SK-N-SH (cell line): Measurements from ENCODE around the gene AJUBA. TPM values are rescaled to one million over a fixed set of nuclear protein-coding genes. Genes with fewer than 3 reads are reported as not detected.
A peak's percentile ranks its signal among the peaks of the same experiment; 100 is the strongest.

ENCODE experiments used
- CTCF ChIA-PET: fragments of 300-600, 350-600 bp; formaldehyde crosslinking; extraction: SDS; loops from one replicate; lab custom pipeline; 2021; lab: Yijun Ruan, JAX
- POLR2A ChIA-PET: fragments of 350-600 bp; sonication (Branson Sonifier 250); formaldehyde crosslinking; extraction: SDS; loops from one replicate; lab custom pipeline; 2020; ENCODE audit warnings: antibody characterized with exemption, inconsistent platforms; lab: Yijun Ruan, JAX
- DNase-seq: peaks from one replicate; pipeline ENCODE4 v3.0.0; 2012
- H2AFZ ChIP-seq: fragments of 200-600 bp; sonication (generic); 2 replicates; pipeline ENCODE4 v1.8.1; 2016; ENCODE audit warnings: antibody characterized with exemption, mild to moderate bottlenecking, low read depth
- H3F3A ChIP-seq: fragments of 200-600 bp; sonication (generic); replicated peaks from 2 replicates; pipeline ENCODE3; 2016; ENCODE audit warnings: antibody characterized with exemption, mild to moderate bottlenecking; ENCODE audit not compliant: insufficient read depth
- H3K27ac ChIP-seq, 2 experiments: fragments of 200-500 bp in 1 of 2; fragments of 200-600 bp in 1 of 2; sonication (Bioruptor generic) in 1 of 2; sonication (generic), shearing (Covaris generic) in 1 of 2; 2 replicates each; pipeline versions ENCODE4 v1.5.1 to v1.6.1; 2014 to 2016; ENCODE audit warnings: low read depth in 2 of 2, inconsistent platforms in 1 of 2, low read length in 1 of 2, mild to moderate bottlenecking in 1 of 2, mixed read lengths in 1 of 2
- H3K27me3 ChIP-seq: fragments of 200-600 bp; sonication (generic), shearing (Covaris generic); 2 replicates; pipeline ENCODE4 v1.6.1; 2016; ENCODE audit warnings: mixed run types; ENCODE audit not compliant: insufficient read depth
- H3K36me3 ChIP-seq, 2 experiments: fragments of 200-500 bp in 1 of 2; fragments of 200-600 bp in 1 of 2; sonication (Bioruptor generic) in 1 of 2; sonication (generic) in 1 of 2; replicated peaks in 1 of 2; 2 replicates each; pipeline versions ENCODE3 to v1.5.1; 2014 to 2016; ENCODE audit warnings: low read length in 1 of 2, mild to moderate bottlenecking in 1 of 2; ENCODE audit not compliant: insufficient read depth in 2 of 2, control insufficient read depth in 1 of 2
- H3K4me1 ChIP-seq, 2 experiments: fragments of 200-500 bp in 1 of 2; fragments of 200-600 bp in 1 of 2; sonication (Bioruptor generic) in 1 of 2; sonication (generic), shearing (Covaris generic) in 1 of 2; 2 replicates each; pipeline versions ENCODE4 v1.5.1 to v1.6.1; 2014 to 2016; ENCODE audit warnings: low read depth in 1 of 2, low read length in 1 of 2, mixed run types in 1 of 2; ENCODE audit not compliant: insufficient read depth in 2 of 2, control insufficient read depth in 1 of 2
- H3K4me2 ChIP-seq: fragments of 200-600 bp; sonication (generic), shearing (Covaris generic); 2 replicates; pipeline ENCODE4 v1.6.1; 2017; ENCODE audit warnings: mixed run types
- H3K4me3 ChIP-seq, 2 experiments: fragments of 200-500 bp in 1 of 2; fragments of 200-600 bp in 1 of 2; sonication (Bioruptor generic) in 1 of 2; sonication (generic), shearing (Covaris generic) in 1 of 2; 2 replicates each; pipeline versions ENCODE4 v1.5.1 to v1.8.1; 2014 to 2016; ENCODE audit warnings: low read depth in 2 of 2, inconsistent platforms in 1 of 2, low read length in 1 of 2, mild to moderate bottlenecking in 1 of 2, mixed read lengths in 1 of 2, moderate library complexity in 1 of 2
- H3K79me2 ChIP-seq: fragments of 200-600 bp; sonication (generic); 2 replicates; pipeline ENCODE4 v1.8.1; 2017; ENCODE audit warnings: mild to moderate bottlenecking; ENCODE audit not compliant: insufficient read depth
- H3K9ac ChIP-seq: fragments of 200-600 bp; sonication (generic); 2 replicates; pipeline ENCODE4 v1.6.1; 2017; ENCODE audit warnings: mixed run types
- H3K9me2 ChIP-seq: fragments of 200-600 bp; sonication (generic); 2 replicates; pipeline ENCODE4 v1.6.1; 2017; ENCODE audit warnings: mixed run types
- H3K9me3 ChIP-seq: fragments of 200-600 bp; sonication (generic); 2 replicates; pipeline ENCODE4 v1.6.1; 2017; ENCODE audit warnings: mixed run types, mild to moderate bottlenecking, moderate library complexity
- H4K20me1 ChIP-seq: fragments of 200-600 bp; sonication (generic); 2 replicates; pipeline ENCODE4 v1.6.1; 2017; ENCODE audit warnings: mild to moderate bottlenecking, mixed run types; ENCODE audit not compliant: insufficient read depth
- CHD2 ChIP-seq: fragments of 150-350 bp; IDR thresholded peaks from 2 replicates; pipeline ENCODE4 v1.6.1; 2018; ENCODE audit warnings: low read length; ENCODE audit not compliant: partially characterized antibody
- EZH2phosphoT487 ChIP-seq: fragments of 200-600 bp; sonication (generic); IDR thresholded peaks from 2 replicates; pipeline ENCODE4 v1.6.1; 2017; ENCODE audit warnings: low read depth, mixed run types, mild to moderate bottlenecking, antibody characterized with exemption, moderate library complexity, borderline replicate concordance
- FOSL2 ChIP-seq: IDR thresholded peaks from 2 replicates; pipeline ENCODE4 v1.4.0; 2012; ENCODE audit warnings: low read depth, mild to moderate bottlenecking, moderate library complexity, borderline replicate concordance
- FOXM1 ChIP-seq: IDR thresholded peaks from 2 replicates; pipeline ENCODE4 v1.4.0; 2012; ENCODE audit warnings: low read depth, mild to moderate bottlenecking
- IRF3 ChIP-seq: fragments of 150-350 bp; IDR thresholded peaks from 2 replicates; pipeline ENCODE4 v1.6.1; 2016; ENCODE audit warnings: mild to moderate bottlenecking, low read depth, low read length
- MAX ChIP-seq: IDR thresholded peaks from 2 replicates; pipeline ENCODE4 v1.4.0; 2012; ENCODE audit warnings: low read depth
- MXI1 ChIP-seq: IDR thresholded peaks from 2 replicates; pipeline ENCODE4 v1.6.1; 2012; ENCODE audit warnings: mild to moderate bottlenecking, low read depth, low read length, improper control_type of control experiment
- POLR2AphosphoS5 ChIP-seq: IDR thresholded peaks from 2 replicates; pipeline ENCODE4 v1.6.1; 2012; ENCODE audit warnings: low read depth, low read length
- RAD21 ChIP-seq: IDR thresholded peaks from 2 replicates; pipeline ENCODE4 v1.6.1; 2012; ENCODE audit warnings: mild to moderate bottlenecking, low read length
- SIN3A ChIP-seq: IDR thresholded peaks from 2 replicates; pipeline ENCODE4 v1.6.1; 2012; ENCODE audit warnings: low read depth, mild to moderate bottlenecking, low read length, moderate library complexity, borderline replicate concordance
- SMC3 ChIP-seq: IDR thresholded peaks from 2 replicates; pipeline ENCODE4 v1.6.1; 2012; ENCODE audit warnings: low read depth, low read length, improper control_type of control experiment
- TAF1 ChIP-seq: IDR thresholded peaks from 2 replicates; pipeline ENCODE4 v1.6.1; 2012; ENCODE audit warnings: low read depth, mild to moderate bottlenecking, low read length, moderate library complexity, borderline replicate concordance
- TCF12 ChIP-seq: IDR thresholded peaks from 2 replicates; pipeline ENCODE4 v1.4.0; 2012
- TEAD4 ChIP-seq: IDR thresholded peaks from 2 replicates; pipeline ENCODE4 v1.4.0; 2012; ENCODE audit warnings: mild to moderate bottlenecking, borderline replicate concordance; ENCODE audit not compliant: insufficient read depth
- USF1 ChIP-seq: IDR thresholded peaks from 2 replicates; pipeline ENCODE4 v1.4.0; 2012; ENCODE audit warnings: low read depth, borderline replicate concordance
- USF2 ChIP-seq: fragments of 150-350 bp; IDR thresholded peaks from 2 replicates; pipeline ENCODE4 v1.6.1; 2017; ENCODE audit warnings: antibody characterized with exemption, low read length, low read depth, borderline replicate concordance
- YY1 ChIP-seq: IDR thresholded peaks from 2 replicates; pipeline ENCODE4 v1.4.0; 2012; ENCODE audit warnings: low read depth, mild to moderate bottlenecking
- WGBS: methylation state at CpG from one replicate; pipeline ENCODE4 v1.1.6; 2017; ENCODE audit warnings: low lambda C conversion rate; 5-methylcytosine and 5-hydroxymethylcytosine counted together
- polyA plus RNA-seq, 3 experiments: library from polyadenylated mRNA; depleted of rRNA; stranded (reverse); fragments of >200 nt; gene quantifications; 2 replicates each; pipeline ENCODE4 v1.2.3, GENCODE V29; 2012
- TF ChIP-seq, protein P1 (sequence below): IDR thresholded peaks from 2 replicates; pipeline ENCODE4 v1.6.1; 2012; ENCODE audit warnings: mild to moderate bottlenecking, low read depth, low read length, moderate library complexity
- TF ChIP-seq, protein P2 (sequence below): IDR thresholded peaks from 2 replicates; pipeline ENCODE4; 2012
- TF ChIP-seq, protein P3 (sequence below): IDR thresholded peaks from 2 replicates; pipeline ENCODE4 v1.4.0; 2012; ENCODE audit warnings: low read depth, borderline replicate concordance

The AJUBA gene
- polyA plus RNA-seq (2012; rRNA removed) = 24.4 and 36.2 TPM in 2 replicates
- polyA plus RNA-seq (2012; cell fraction: cytosol; rRNA removed) = 20.0 and 24.7 TPM in 2 replicates
- polyA plus RNA-seq (2012; cell fraction: nucleus; rRNA removed) = 37.7 and 54.6 TPM in 2 replicates

GRCh38 chr14:22982477-22983245 is at the start of gene AJUBA:
Gene AJUBA (minus strand): TSS chr14:22982551. CDS start chr14:22982266, 285 bp downstream.
- Histone ChIP-seq H3F3A (peaks cover 17% of the 10 kb centered on the region), H3K9ac (peak within 1 kb of the TSS; percentile 87), H3K9me2 (no peaks in the 10 kb centered on the region), H3K4me2 (peak within 1 kb of the TSS; percentile 94), H2AFZ (peak within 1 kb of the TSS; percentile 55), H3K79me2 (peaks cover 56% of the 10 kb centered on the region), H3K4me1 (peaks cover 25 to 36% of the 10 kb centered on the region in 2 experiments), H4K20me1 (no peaks in the 10 kb centered on the region), H3K27me3 (no peaks in the 10 kb centered on the region), H3K27ac (peak within 1 kb of the TSS; percentile 48 to 92), H3K36me3 (peaks cover 0 to 4% of the 10 kb centered on the region in 2 experiments), H3K9me3 (no peaks in the 10 kb centered on the region), H3K4me3 (peak within 1 kb of the TSS; percentile 82 to 88)
- WGBS = 2% methylated on average over 36 of the region's 48 CpGs
- ChIA-PET CTCF (interaction anchor here (0.7 to 34.9 kb wide), 21 partner anchors 8 to 426 kb away, joined by 3 to 1566 read pairs (median 4); partner anchors contain the start of genes CDH24, HAUS4, PRMT5 and PSMB11), POLR2A (interaction anchor here (0.6 to 1.6 kb wide), 4 partner anchors 26 to 75 kb away, joined by 3 to 7 read pairs (median 3); partner anchors contain the start of genes CDH24 and HAUS4)
- DNase-seq = peak; percentile 92
- TF ChIP-seq CHD2 = peak; percentile 92
- TF ChIP-seq, protein P1, sequence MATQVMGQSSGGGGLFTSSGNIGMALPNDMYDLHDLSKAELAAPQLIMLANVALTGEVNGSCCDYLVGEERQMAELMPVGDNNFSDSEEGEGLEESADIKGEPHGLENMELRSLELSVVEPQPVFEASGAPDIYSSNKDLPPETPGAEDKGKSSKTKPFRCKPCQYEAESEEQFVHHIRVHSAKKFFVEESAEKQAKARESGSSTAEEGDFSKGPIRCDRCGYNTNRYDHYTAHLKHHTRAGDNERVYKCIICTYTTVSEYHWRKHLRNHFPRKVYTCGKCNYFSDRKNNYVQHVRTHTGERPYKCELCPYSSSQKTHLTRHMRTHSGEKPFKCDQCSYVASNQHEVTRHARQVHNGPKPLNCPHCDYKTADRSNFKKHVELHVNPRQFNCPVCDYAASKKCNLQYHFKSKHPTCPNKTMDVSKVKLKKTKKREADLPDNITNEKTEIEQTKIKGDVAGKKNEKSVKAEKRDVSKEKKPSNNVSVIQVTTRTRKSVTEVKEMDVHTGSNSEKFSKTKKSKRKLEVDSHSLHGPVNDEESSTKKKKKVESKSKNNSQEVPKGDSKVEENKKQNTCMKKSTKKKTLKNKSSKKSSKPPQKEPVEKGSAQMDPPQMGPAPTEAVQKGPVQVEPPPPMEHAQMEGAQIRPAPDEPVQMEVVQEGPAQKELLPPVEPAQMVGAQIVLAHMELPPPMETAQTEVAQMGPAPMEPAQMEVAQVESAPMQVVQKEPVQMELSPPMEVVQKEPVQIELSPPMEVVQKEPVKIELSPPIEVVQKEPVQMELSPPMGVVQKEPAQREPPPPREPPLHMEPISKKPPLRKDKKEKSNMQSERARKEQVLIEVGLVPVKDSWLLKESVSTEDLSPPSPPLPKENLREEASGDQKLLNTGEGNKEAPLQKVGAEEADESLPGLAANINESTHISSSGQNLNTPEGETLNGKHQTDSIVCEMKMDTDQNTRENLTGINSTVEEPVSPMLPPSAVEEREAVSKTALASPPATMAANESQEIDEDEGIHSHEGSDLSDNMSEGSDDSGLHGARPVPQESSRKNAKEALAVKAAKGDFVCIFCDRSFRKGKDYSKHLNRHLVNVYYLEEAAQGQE = no peak
- TF ChIP-seq FOSL2 = no peak
- no peak for TF ChIP-seq SMC3
- TF ChIP-seq IRF3 = no peak
- TF ChIP-seq YY1 = peak; percentile 75
- 0 out of 2 replicates have a peak, but pooled peaks have one; percentile 36 for TF ChIP-seq FOXM1
- peak; percentile 80 for TF ChIP-seq TAF1
- 0 out of 2 replicates have a peak, but pooled peaks have one; percentile 14 for TF ChIP-seq USF1
- TF ChIP-seq EZH2phosphoT487 = no peak
- peak; percentile 81; the same call in 1 of the 2 replicates for TF ChIP-seq MXI1
- peak; percentile 93 for TF ChIP-seq TEAD4
- TF ChIP-seq, protein P2, sequence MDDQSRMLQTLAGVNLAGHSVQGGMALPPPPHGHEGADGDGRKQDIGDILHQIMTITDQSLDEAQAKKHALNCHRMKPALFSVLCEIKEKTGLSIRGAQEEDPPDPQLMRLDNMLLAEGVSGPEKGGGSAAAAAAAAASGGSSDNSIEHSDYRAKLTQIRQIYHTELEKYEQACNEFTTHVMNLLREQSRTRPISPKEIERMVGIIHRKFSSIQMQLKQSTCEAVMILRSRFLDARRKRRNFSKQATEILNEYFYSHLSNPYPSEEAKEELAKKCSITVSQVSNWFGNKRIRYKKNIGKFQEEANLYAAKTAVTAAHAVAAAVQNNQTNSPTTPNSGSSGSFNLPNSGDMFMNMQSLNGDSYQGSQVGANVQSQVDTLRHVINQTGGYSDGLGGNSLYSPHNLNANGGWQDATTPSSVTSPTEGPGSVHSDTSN = peak; percentile 89
- no peak for TF ChIP-seq RAD21
- peak; percentile 34; the same call in 1 of the 2 replicates for TF ChIP-seq SIN3A
- TF ChIP-seq, protein P3, sequence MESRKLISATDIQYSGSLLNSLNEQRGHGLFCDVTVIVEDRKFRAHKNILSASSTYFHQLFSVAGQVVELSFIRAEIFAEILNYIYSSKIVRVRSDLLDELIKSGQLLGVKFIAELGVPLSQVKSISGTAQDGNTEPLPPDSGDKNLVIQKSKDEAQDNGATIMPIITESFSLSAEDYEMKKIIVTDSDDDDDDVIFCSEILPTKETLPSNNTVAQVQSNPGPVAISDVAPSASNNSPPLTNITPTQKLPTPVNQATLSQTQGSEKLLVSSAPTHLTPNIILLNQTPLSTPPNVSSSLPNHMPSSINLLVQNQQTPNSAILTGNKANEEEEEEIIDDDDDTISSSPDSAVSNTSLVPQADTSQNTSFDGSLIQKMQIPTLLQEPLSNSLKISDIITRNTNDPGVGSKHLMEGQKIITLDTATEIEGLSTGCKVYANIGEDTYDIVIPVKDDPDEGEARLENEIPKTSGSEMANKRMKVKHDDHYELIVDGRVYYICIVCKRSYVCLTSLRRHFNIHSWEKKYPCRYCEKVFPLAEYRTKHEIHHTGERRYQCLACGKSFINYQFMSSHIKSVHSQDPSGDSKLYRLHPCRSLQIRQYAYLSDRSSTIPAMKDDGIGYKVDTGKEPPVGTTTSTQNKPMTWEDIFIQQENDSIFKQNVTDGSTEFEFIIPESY = 0 out of 2 replicates have a peak, but pooled peaks have one; percentile 63
- TF ChIP-seq MAX = peak; percentile 90
- peak; percentile 55; the same call in 1 of the 2 replicates for TF ChIP-seq POLR2AphosphoS5
- TF ChIP-seq TCF12 = peak; percentile 29; the same call in 1 of the 2 replicates
- no peak for TF ChIP-seq USF2
